Mammary epithelial cell (primary cell): ENCODE results near the gene SMIM36.

Experiments
- EZH2 ChIP-seq: IDR thresholded peaks from 2 replicates; pipeline ENCODE4 v1.6.1; 2012; ENCODE audit warnings: low read length, inconsistent platforms, borderline replicate concordance
- TF ChIP-seq, protein P1 (sequence below), 2 donors: IDR thresholded peaks in 1 of 2; conservative IDR thresholded peaks in 1 of 2; 2 replicates each; pipeline ENCODE4 v1.5.1; 2011 to 2012; ENCODE audit warnings: inconsistent platforms in 2 of 2, low read length in 2 of 2, mild to moderate bottlenecking in 2 of 2, control low read depth in 1 of 2, low read depth in 1 of 2; ENCODE audit not compliant: insufficient read depth in 1 of 2; ENCODE audit errors: extremely low read depth in 1 of 2

DNA sequence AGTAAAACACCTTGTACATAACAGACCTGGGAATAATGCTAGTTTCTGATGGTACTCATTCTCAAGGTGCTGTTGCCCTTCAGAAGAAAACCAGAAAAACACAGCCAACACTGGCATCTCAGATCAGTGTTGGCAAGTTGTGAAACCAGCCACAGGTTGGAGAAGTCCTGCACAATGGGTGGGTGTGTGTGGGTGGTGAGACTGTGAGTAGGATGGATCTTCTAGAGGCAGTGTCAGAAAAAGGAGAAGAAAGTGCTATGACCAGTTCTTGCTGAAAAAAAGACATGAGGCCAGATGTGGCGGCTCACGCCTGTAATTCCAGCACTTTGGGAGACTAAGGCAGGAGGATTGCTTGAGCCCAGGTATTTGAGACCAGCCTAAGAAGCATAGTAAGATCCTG, 35.2 kb upstream of the SMIM36 start:
- TF ChIP-seq, protein P1, sequence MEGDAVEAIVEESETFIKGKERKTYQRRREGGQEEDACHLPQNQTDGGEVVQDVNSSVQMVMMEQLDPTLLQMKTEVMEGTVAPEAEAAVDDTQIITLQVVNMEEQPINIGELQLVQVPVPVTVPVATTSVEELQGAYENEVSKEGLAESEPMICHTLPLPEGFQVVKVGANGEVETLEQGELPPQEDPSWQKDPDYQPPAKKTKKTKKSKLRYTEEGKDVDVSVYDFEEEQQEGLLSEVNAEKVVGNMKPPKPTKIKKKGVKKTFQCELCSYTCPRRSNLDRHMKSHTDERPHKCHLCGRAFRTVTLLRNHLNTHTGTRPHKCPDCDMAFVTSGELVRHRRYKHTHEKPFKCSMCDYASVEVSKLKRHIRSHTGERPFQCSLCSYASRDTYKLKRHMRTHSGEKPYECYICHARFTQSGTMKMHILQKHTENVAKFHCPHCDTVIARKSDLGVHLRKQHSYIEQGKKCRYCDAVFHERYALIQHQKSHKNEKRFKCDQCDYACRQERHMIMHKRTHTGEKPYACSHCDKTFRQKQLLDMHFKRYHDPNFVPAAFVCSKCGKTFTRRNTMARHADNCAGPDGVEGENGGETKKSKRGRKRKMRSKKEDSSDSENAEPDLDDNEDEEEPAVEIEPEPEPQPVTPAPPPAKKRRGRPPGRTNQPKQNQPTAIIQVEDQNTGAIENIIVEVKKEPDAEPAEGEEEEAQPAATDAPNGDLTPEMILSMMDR (conservative IDR thresholded peaks at IDR 0.05 in 1 of 2, IDR thresholded peaks at IDR 0.05 in 1 of 2; ENCODE audit: extremely low read depth in 1 of 2, insufficient read depth in 1 of 2, low read depth in 1 of 2, low read length in 2 of 2): no peak
- no peak for TF ChIP-seq EZH2
